MM.1S (cell line): ENCODE data around the gene GPATCH2.

Experiments
- DNase-seq: peaks from one replicate; pipeline ENCODE4 v3.0.0-alpha.2; 2015
- H2AFZ ChIP-seq: fragments of 300-600 bp; sonication (generic); 2 replicates; pipeline ENCODE4 v1.6.0; 2016; ENCODE audit warnings: antibody characterized with exemption, low read length
- H3F3A ChIP-seq: fragments of 300-600 bp; sonication (generic); 2 replicates; pipeline ENCODE4 v1.6.1; 2016; ENCODE audit warnings: mild to moderate bottlenecking, antibody characterized with exemption, low read length, moderate library complexity, mixed read lengths; ENCODE audit not compliant: insufficient read depth
- H3K27ac ChIP-seq: fragments of 300-600 bp; sonication (generic); 2 replicates; pipeline ENCODE4 v1.5.1; 2016; ENCODE audit warnings: mild to moderate bottlenecking, low read length
- H3K27me3 ChIP-seq: fragments of 300-600 bp; sonication (generic); replicated peaks from 2 replicates; pipeline ENCODE4 v1.6.0; 2016; ENCODE audit warnings: low read length; ENCODE audit not compliant: insufficient read depth
- H3K36me3 ChIP-seq: fragments of 300-600 bp; sonication (generic); replicated peaks from 2 replicates; pipeline ENCODE4 v1.6.1; 2016; ENCODE audit warnings: mild to moderate bottlenecking, low read length, mixed read lengths; ENCODE audit not compliant: insufficient read depth
- H3K4me1 ChIP-seq: fragments of 300-600 bp; sonication (generic); 2 replicates; pipeline ENCODE4 v1.6.1; 2016; ENCODE audit warnings: low read length, mixed read lengths
- H3K4me2 ChIP-seq: fragments of 300-600 bp; sonication (generic); 2 replicates; pipeline ENCODE4 v1.6.0; 2016; ENCODE audit warnings: low read depth, low read length
- H3K4me3 ChIP-seq: fragments of 300-600 bp; sonication (generic); 2 replicates; pipeline ENCODE4 v1.5.1; 2016; ENCODE audit warnings: low read length, mixed read lengths
- H3K79me2 ChIP-seq: fragments of 300-600 bp; sonication (generic); 2 replicates; pipeline ENCODE4 v1.6.1; 2016; ENCODE audit warnings: mixed run types, low read length, mixed read lengths
- H3K9ac ChIP-seq: fragments of 300-600 bp; sonication (generic); 2 replicates; pipeline ENCODE4 v1.6.1; 2016; ENCODE audit warnings: low read length, mixed read lengths
- H3K9me2 ChIP-seq: fragments of 300-600 bp; sonication (generic); replicated peaks from 2 replicates; pipeline ENCODE4 v1.6.1; 2016; ENCODE audit warnings: mild to moderate bottlenecking, low read length, mixed read lengths; ENCODE audit not compliant: insufficient read depth
- H3K9me3 ChIP-seq: fragments of 300-600 bp; sonication (generic); replicated peaks from 2 replicates; pipeline ENCODE4 v1.6.1; 2016; ENCODE audit warnings: mild to moderate bottlenecking, low read length, mixed read lengths; ENCODE audit not compliant: insufficient read depth
- H4K20me1 ChIP-seq: fragments of 300-600 bp; sonication (generic); 2 replicates; pipeline ENCODE4 v1.6.1; 2016; ENCODE audit warnings: mild to moderate bottlenecking, low read length, moderate library complexity, mixed read lengths; ENCODE audit not compliant: insufficient read depth
- EZH2 ChIP-seq: fragments of 300-600 bp; sonication (generic); optimal IDR thresholded peaks from 2 replicates; pipeline ENCODE3; 2017; ENCODE audit warnings: low read depth, mild to moderate bottlenecking, antibody characterized with exemption, low read length, mixed read lengths
- EZH2phosphoT487 ChIP-seq: fragments of 300-600 bp; sonication (generic); IDR thresholded peaks from 2 replicates; pipeline ENCODE4 v1.6.1; 2018; ENCODE audit warnings: antibody characterized with exemption, low read length
- TF ChIP-seq, protein P1 (sequence below): fragments of 300-600 bp; sonication (generic); IDR thresholded peaks from 2 replicates; pipeline ENCODE4 v1.5.1; 2016; ENCODE audit warnings: antibody characterized with exemption, low read length, mixed read lengths

GPATCH2 gene

DNA sequence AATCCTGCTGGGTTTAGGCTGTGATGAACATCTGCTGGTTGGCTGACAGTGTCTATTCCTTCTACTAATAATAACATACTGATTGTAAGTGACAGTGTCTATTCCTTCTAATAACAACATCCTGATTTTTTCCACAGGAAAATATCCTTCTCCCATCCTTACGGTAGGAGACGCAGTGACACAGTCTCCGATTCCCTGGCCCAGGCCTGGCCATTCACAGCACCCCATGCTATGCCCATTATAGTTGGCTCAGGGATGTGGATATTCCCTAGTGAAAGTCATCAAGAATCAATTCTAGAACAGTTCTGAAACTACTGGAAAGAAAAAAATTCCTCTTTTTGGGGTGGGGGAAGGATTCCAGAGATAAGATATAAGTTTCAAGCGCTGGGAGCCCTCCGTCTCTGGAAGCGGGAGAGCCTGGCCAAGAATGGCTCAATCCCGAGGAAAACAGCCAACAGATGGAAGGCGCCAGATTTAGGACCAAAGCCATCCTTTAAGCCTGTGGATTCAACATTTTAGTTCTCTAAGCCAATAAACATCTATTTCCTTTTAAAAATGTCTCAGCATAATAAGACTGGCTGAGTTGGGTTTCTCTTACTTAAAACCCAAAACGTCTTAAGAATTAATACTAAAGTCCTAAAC, 88.6 kb downstream of the GPATCH2 start:
- H3K4me2 ChIP-seq: no peak overlapping the region
- H4K20me1 ChIP-seq: no peaks in the 10 kb centered on the region
- H3K27ac ChIP-seq: no peak overlapping the region
- no peak overlapping the region for H3K9ac ChIP-seq
- no peaks in the 10 kb centered on the region for H3K4me1 ChIP-seq
- no peaks in the 10 kb centered on the region for H3K9me2 ChIP-seq
- no peaks in the 10 kb centered on the region for H3K79me2 ChIP-seq
- no peaks in the 10 kb centered on the region for H3K27me3 ChIP-seq
- H3K9me3 ChIP-seq: no peaks in the 10 kb centered on the region
- DNase-seq: no peak
- TF ChIP-seq EZH2phosphoT487 (no peak), EZH2 (no peak)
- TF ChIP-seq, protein P1, sequence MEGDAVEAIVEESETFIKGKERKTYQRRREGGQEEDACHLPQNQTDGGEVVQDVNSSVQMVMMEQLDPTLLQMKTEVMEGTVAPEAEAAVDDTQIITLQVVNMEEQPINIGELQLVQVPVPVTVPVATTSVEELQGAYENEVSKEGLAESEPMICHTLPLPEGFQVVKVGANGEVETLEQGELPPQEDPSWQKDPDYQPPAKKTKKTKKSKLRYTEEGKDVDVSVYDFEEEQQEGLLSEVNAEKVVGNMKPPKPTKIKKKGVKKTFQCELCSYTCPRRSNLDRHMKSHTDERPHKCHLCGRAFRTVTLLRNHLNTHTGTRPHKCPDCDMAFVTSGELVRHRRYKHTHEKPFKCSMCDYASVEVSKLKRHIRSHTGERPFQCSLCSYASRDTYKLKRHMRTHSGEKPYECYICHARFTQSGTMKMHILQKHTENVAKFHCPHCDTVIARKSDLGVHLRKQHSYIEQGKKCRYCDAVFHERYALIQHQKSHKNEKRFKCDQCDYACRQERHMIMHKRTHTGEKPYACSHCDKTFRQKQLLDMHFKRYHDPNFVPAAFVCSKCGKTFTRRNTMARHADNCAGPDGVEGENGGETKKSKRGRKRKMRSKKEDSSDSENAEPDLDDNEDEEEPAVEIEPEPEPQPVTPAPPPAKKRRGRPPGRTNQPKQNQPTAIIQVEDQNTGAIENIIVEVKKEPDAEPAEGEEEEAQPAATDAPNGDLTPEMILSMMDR: no peak
- no peaks in the 10 kb centered on the region for H3K36me3 ChIP-seq
- no peaks in the 10 kb centered on the region for H3F3A ChIP-seq
- H2AFZ ChIP-seq: no peak overlapping the region
- no peak overlapping the region for H3K4me3 ChIP-seq

DNA sequence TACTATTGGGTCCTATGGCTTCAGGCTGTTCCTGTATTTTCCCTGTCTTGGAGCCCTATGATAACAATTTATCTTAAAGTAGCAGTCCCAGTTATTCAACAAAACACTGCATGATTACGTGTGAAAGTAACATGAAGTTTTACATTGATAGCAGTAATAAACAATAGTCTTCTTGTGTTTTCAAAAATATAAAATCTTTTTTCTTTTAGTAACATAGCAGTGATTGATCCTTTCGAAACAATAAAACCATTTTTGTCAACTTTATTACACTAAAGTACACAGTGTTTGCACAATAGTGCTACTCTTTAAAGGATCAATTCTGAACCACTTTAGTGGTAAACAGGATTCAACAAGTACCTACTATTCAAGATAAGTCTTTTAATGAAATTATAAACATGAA, 90.6 kb downstream of the GPATCH2 start:
- Histone ChIP-seq H4K20me1 (no peaks in the 10 kb centered on the region), H3K36me3 (no peaks in the 10 kb centered on the region), H3F3A (no peaks in the 10 kb centered on the region), H3K9ac (no peak overlapping the region), H3K4me1 (no peaks in the 10 kb centered on the region), H3K27me3 (no peaks in the 10 kb centered on the region), H3K4me2 (no peak overlapping the region), H3K9me2 (no peaks in the 10 kb centered on the region), H2AFZ (no peak overlapping the region), H3K27ac (no peak overlapping the region), H3K79me2 (no peaks in the 10 kb centered on the region), H3K9me3 (no peaks in the 10 kb centered on the region), H3K4me3 (no peak overlapping the region)
- TF ChIP-seq EZH2 (no peak), EZH2phosphoT487 (no peak)
- TF ChIP-seq, protein P1: no peak
- no peak for DNase-seq

DNA sequence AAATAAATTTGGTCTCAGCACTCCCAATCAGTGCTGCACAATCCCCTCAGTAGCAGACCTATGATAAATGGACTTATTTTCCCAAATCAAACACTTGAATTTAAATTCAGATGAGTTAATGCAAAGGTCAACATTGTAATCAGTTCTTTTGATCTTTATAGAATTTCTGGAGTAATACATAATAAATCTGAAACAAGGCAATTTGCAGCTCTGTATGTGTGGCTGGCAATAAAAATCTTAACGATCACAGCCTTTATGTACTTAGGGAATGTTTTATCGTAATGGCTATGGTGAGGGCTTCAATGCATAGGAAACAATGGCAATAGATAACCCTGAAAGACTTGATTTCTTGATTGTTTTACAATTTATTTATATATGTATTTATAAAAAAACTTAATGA, 91.4 kb downstream of the GPATCH2 start:
- Histone ChIP-seq H3K36me3 (no peaks in the 10 kb centered on the region), H3K9ac (no peak overlapping the region), H3K27ac (no peak overlapping the region), H3K79me2 (no peaks in the 10 kb centered on the region), H3K9me3 (no peaks in the 10 kb centered on the region), H2AFZ (no peak overlapping the region), H4K20me1 (no peaks in the 10 kb centered on the region), H3K4me1 (no peaks in the 10 kb centered on the region), H3K27me3 (no peaks in the 10 kb centered on the region), H3F3A (no peaks in the 10 kb centered on the region), H3K9me2 (no peaks in the 10 kb centered on the region), H3K4me2 (no peak overlapping the region), H3K4me3 (no peak overlapping the region)
- no peak for DNase-seq
- TF ChIP-seq, protein P1: no peak
- TF ChIP-seq EZH2phosphoT487 (no peak), EZH2 (no peak)
